Measurements from ENCODE around the gene CSF2RB. TPM values are rescaled to one million over a fixed set of nuclear protein-coding genes. Genes with fewer than 3 reads are reported as not detected.

Gene CSF2RB
- total RNA-seq, 4 donors from 2014 or later = 3.1 to 7.4 (median 3.5) TPM

GRCh38 chr22:36926721-36927435 lies 13.4 kb downstream of the CSF2RB start:
- H3K36me3 ChIP-seq = no peaks in the 10 kb centered on the region
- no peak overlapping the region for H3K27ac ChIP-seq
- TF ChIP-seq CTCF (IDR thresholded peaks at IDR 0.05) = no peak
- TF ChIP-seq POLR2A (IDR thresholded peaks at IDR 0.05) = no peak
- H3K4me3 ChIP-seq = no peak overlapping the region
- no peaks in the 10 kb centered on the region for H3K27me3 ChIP-seq
- H3K9me3 ChIP-seq = no peaks in the 10 kb centered on the region
- no peaks in the 10 kb centered on the region for H3K4me1 ChIP-seq
- DNase-seq = no peak
- intact Hi-C loops (cut with DNase I; ENCODE audit: low total_unique reads) = no loop called here

GRCh38 chr22:36927671-36928070 lies 14.2 kb downstream of the CSF2RB start:
- Histone ChIP-seq H3K4me3 (no peak overlapping the region), H3K9me3 (no peaks in the 10 kb centered on the region), H3K27ac (no peak overlapping the region), H3K27me3 (no peaks in the 10 kb centered on the region), H3K36me3 (no peaks in the 10 kb centered on the region), H3K4me1 (no peaks in the 10 kb centered on the region)
- no peak for DNase-seq
- intact Hi-C loops (cut with DNase I; ENCODE audit: low total_unique reads) = no loop called here
- TF ChIP-seq CTCF (IDR thresholded peaks at IDR 0.05) (no peak), POLR2A (IDR thresholded peaks at IDR 0.05) (no peak)

GRCh38 chr22:36928196-36928595 lies 14.8 kb downstream of the CSF2RB start:
- Histone ChIP-seq H3K4me1 (no peaks in the 10 kb centered on the region), H3K27ac (no peak overlapping the region), H3K4me3 (no peak overlapping the region), H3K9me3 (no peaks in the 10 kb centered on the region), H3K36me3 (no peaks in the 10 kb centered on the region), H3K27me3 (no peaks in the 10 kb centered on the region)
- no peak for DNase-seq
- intact Hi-C loops (cut with DNase I; ENCODE audit: low total_unique reads) = no loop called here
- no peak for TF ChIP-seq CTCF (IDR thresholded peaks at IDR 0.05)

- H3K27ac ChIP-seq = no peak overlapping the region
- no peak for DNase-seq
- no peaks in the 10 kb centered on the region for H3K27me3 ChIP-seq
- intact Hi-C loops (cut with DNase I; ENCODE audit: low total_unique reads) = no loop called here
- no peaks in the 10 kb centered on the region for H3K9me3 ChIP-seq
- no peaks in the 10 kb centered on the region for H3K4me1 ChIP-seq
- TF ChIP-seq CTCF (IDR thresholded peaks at IDR 0.05) = no peak
- TF ChIP-seq POLR2A (IDR thresholded peaks at IDR 0.05) = no peak
- no peaks in the 10 kb centered on the region for H3K36me3 ChIP-seq
- H3K4me3 ChIP-seq = no peak overlapping the region
Measured at GRCh38 chr22:36928786-36929535, 15.5 kb downstream of the CSF2RB start.

GRCh38 chr22:36929621-36930020 lies 16.2 kb downstream of the CSF2RB start:
- Histone ChIP-seq H3K36me3 (no peaks in the 10 kb centered on the region), H3K4me1 (no peaks in the 10 kb centered on the region), H3K27me3 (no peaks in the 10 kb centered on the region), H3K4me3 (no peak overlapping the region), H3K9me3 (no peaks in the 10 kb centered on the region), H3K27ac (no peak overlapping the region)
- intact Hi-C loops (cut with DNase I; ENCODE audit: low total_unique reads) = no loop called here
- no peak for DNase-seq
- TF ChIP-seq POLR2A (IDR thresholded peaks at IDR 0.05) = no peak
- TF ChIP-seq CTCF (IDR thresholded peaks at IDR 0.05) = no peak
